LNCaP clone FGC (cell line): ENCODE measurements around the gene NDUFS8.

Source experiments
- DNase-seq: peaks from one replicate; pipeline ENCODE4 v3.0.0-alpha.2; 2011; ENCODE audit warnings: low read depth
- H3K4me3 ChIP-seq: 2 replicates; pipeline ENCODE4 v1.5.1; 2011; ENCODE audit warnings: mild to moderate bottlenecking, low read depth, low read length, control low read depth
- TF ChIP-seq, protein P1 (sequence below): IDR thresholded peaks from 2 replicates; pipeline ENCODE4 v1.5.1; 2012; ENCODE audit warnings: mild to moderate bottlenecking; ENCODE audit not compliant: control insufficient read depth, insufficient read depth; ENCODE audit errors: extremely low read depth

The NDUFS8 gene

DNA sequence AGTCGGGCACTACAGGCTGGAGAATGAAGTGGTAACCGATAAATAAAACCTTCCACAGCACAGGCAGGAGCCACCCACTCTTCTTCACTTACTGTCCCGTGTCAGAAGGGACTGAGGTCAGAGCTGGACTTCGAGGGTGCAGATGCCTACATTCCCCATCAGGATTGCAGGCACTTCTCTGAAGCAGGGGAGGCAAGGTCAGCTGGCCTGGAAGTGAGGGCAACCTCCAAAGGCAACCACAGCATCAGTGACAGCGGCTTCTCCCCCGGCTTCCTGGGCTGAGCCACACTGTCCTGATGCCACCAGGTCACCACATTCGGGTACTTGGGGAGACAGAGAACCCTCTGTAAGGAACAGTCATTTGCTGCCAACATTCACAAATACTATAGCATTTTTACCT, 31.0 kb downstream of the NDUFS8 start:
- TF ChIP-seq, protein P1, sequence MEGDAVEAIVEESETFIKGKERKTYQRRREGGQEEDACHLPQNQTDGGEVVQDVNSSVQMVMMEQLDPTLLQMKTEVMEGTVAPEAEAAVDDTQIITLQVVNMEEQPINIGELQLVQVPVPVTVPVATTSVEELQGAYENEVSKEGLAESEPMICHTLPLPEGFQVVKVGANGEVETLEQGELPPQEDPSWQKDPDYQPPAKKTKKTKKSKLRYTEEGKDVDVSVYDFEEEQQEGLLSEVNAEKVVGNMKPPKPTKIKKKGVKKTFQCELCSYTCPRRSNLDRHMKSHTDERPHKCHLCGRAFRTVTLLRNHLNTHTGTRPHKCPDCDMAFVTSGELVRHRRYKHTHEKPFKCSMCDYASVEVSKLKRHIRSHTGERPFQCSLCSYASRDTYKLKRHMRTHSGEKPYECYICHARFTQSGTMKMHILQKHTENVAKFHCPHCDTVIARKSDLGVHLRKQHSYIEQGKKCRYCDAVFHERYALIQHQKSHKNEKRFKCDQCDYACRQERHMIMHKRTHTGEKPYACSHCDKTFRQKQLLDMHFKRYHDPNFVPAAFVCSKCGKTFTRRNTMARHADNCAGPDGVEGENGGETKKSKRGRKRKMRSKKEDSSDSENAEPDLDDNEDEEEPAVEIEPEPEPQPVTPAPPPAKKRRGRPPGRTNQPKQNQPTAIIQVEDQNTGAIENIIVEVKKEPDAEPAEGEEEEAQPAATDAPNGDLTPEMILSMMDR = no peak
- H3K4me3 ChIP-seq = no peak overlapping the region
- DNase-seq = no peak

DNA sequence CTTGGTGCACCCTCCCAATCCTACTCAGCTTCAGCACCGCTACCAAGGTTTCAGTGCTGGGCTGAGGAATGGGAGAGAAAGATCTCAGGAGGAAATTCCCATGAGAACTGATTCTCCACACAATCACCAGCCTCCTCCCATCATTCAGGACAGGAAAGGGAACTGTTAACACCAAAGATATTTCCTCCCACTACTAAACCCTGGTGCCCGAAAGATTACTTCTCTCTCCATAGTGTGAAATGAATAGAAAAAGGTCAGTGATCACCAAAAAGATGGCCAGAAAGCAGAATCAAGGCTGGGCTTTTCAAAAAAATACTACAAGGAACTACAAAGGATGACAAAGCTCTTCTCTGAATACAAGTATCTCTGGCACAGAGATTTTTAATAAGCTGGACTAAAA, 34.4 kb downstream of the NDUFS8 start:
- DNase-seq = no peak
- TF ChIP-seq, protein P1 = no peak
- no peak overlapping the region for H3K4me3 ChIP-seq

DNA sequence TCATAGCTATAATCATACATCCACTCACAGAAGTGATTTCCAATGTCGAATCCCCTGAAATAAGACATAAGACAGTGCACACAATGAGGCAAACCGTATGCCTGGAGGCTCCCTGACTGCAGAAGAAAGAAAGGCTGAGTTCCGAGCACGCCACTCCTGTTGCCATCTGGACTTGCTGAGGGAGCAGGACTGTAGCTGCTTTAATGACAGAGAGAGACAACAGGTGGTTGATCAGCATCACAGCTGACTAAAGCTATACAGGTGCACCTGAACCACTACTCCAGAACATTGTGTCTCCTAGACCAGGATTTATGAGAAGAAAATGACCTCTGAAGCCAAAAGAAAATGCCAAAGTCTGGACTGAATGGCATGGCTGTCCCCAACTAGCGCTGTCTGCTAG, 35.4 kb downstream of the NDUFS8 start:
- no peak for DNase-seq
- H3K4me3 ChIP-seq = no peak overlapping the region
- TF ChIP-seq, protein P1 = no peak

DNA sequence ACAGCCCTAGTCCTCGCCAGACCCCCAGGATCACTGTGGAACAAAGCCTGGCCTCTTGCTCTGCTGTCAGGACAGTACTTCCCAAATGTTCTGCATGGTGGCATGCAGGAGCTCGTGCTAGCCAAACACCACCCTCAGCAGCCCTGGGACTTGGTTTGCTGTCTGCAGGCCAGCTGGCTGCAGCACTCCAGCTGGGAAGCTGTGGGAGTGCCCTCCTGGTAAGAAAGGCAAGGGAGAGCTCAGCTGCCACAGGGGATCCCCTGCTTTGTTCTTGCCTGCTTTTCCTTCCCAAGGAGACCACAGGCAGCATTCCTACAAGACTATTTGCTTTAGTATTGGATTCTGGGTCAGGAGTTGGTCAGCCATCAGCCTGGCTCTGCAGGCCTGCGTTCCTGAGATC, 36.3 kb downstream of the NDUFS8 start:
- no peak overlapping the region for H3K4me3 ChIP-seq
- DNase-seq = no peak
- TF ChIP-seq, protein P1 = no peak

DNA sequence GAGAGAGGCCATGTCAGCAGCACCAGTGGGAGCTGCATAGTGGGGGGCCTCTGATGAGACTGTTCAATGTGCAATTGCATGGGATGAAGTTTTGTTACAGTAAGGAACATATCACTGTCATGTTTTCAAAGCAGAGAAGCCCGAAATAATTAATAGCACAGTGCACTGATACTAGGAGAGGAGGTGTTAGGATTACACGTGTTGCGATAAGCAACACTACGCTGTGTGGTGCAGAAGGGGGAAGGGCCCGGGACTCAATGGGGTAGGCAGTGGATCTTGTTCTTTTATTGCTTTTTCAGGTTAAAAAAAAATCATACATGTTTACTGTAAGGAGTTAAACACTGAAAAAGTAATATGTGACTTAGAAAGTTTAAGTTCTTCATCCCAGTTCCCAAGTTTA, 37.5 kb downstream of the NDUFS8 start:
- H3K4me3 ChIP-seq = no peak overlapping the region
- TF ChIP-seq, protein P1 = no peak
- no peak for DNase-seq

DNA sequence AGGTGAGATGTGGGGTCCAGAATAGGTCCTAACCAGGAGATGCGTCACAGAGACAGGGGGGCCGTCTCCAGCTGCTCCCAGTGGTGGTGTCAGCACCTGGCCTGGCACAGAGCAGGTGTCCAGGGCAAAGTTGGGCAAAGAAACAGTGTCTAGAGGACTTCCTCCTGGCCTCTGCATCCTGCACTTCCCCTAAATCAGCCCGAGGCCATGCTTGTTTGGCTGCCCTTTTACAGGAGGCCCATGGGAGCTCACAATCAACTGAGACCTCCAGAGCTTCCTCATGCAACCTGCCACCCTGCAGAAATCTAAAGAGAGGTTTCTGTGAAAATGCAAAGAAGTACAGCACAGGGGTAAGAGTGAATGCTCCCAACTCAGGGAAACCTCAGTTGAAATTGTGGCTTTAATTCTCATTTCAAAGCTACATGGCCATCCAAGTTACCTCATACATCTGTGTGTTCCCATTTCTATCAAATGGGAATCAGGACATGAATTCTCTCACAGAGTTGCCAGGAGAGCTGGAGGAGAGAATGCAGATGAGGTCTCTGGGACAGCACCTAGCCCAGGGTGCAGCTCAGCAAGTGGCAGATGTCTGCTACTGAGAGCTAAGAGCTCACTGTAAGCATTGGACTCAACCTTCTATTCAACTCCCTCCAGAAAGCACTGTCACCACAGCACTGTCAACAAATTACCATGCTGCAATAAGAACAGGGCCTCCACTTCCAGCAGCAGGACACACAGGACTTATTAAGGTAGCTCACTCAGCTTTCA, 41.0 kb downstream of the NDUFS8 start:
- DNase-seq = no peak
- H3K4me3 ChIP-seq = no peak overlapping the region
- TF ChIP-seq, protein P1 = no peak
